HG02852 (cell line): ENCODE measurements around the gene LSM14A.
A peak's percentile ranks its signal among the peaks of the same experiment; 100 is the strongest.

Experiments used
- ATAC-seq: cut with Tn5 transposase; IDR thresholded peaks from one replicate; pipeline ENCODE4 v1.9.1; 2021; ENCODE audit warnings: mild to moderate bottlenecking, moderate library complexity; ENCODE audit not compliant: unreplicated experiment

Gene LSM14A

GRCh38 chr19:34254046-34254697, 81.9 kb downstream of the LSM14A start, which contains the start of gene GARRE1:
Gene GARRE1 (plus strand): TSS chr19:34254554. CDS start chr19:34300474, 45,920 bp downstream.
- ATAC-seq: peak; percentile 90

- peak; percentile 54 for ATAC-seq
These were observed 82.6 kb downstream of the LSM14A start for GRCh38 chr19:34254698-34255432.

- ATAC-seq: no peak
These were observed 83.2 kb downstream of the LSM14A start for GRCh38 chr19:34255546-34255945.

- ATAC-seq: no peak
These were observed 84.7 kb downstream of the LSM14A start for GRCh38 chr19:34256835-34257558.

GRCh38 chr19:34257559-34257924, 85.2 kb downstream of the LSM14A start:
- ATAC-seq: no peak

- no peak for ATAC-seq
These were observed 87.2 kb downstream of the LSM14A start for GRCh38 chr19:34259367-34260095.

- no peak for ATAC-seq
These were observed 88.5 kb downstream of the LSM14A start for GRCh38 chr19:34260771-34261173.

- no peak for ATAC-seq
These were observed 89.2 kb downstream of the LSM14A start for GRCh38 chr19:34261334-34262109.

GRCh38 chr19:34263745-34264237, 91.5 kb downstream of the LSM14A start:
- ATAC-seq: no peak

GRCh38 chr19:34265221-34265650, 92.9 kb downstream of the LSM14A start:
- no peak for ATAC-seq

GRCh38 chr19:34269081-34269480, 96.8 kb downstream of the LSM14A start:
- ATAC-seq: no peak

GRCh38 chr19:34269489-34269888, 97.2 kb downstream of the LSM14A start:
- ATAC-seq: no peak

- ATAC-seq: peak; percentile 70
These were observed 97.8 kb downstream of the LSM14A start for GRCh38 chr19:34269968-34270621.

- ATAC-seq: no peak
These were observed 100.8 kb downstream of the LSM14A start for GRCh38 chr19:34273121-34273520.

- ATAC-seq: no peak
These were observed 102.1 kb downstream of the LSM14A start for GRCh38 chr19:34274284-34274826.

GRCh38 chr19:34274827-34275625, 102.7 kb downstream of the LSM14A start:
- ATAC-seq: no peak

GRCh38 chr19:34275705-34276104, 103.4 kb downstream of the LSM14A start:
- no peak for ATAC-seq

GRCh38 chr19:34276614-34277013, 104.3 kb downstream of the LSM14A start:
- ATAC-seq: no peak
